CD4-positive, alpha-beta memory T cell (primary cell): ENCODE data around the gene AK8. TPM values are rescaled to one million over a fixed set of nuclear protein-coding genes. Genes with fewer than 3 reads are reported as not detected.

Source experiments
- CTCF ChIA-PET: fragments of 350-600 bp; sonication (Branson Sonifier 250); formaldehyde crosslinking; loops from one replicate; lab custom pipeline; 2021; ENCODE audit warnings: inconsistent platforms; ENCODE audit not compliant: partially characterized antibody; lab: Charles Lee
- POLR2A ChIA-PET: fragments of 350-600 bp; sonication (Branson Sonifier 250); formaldehyde crosslinking; loops from one replicate; lab custom pipeline; 2021; ENCODE audit not compliant: partially characterized antibody; lab: Charles Lee
- DNase-seq, 5 donors: peaks; one replicate each; pipeline versions ENCODE4 v3.0.0 to v3.0.0-alpha.2; 2020 to 2022; ENCODE audit warnings: mixed read lengths in 1 of 5
- H3K27ac ChIP-seq: one replicate; pipeline ENCODE4 v1.7.0; 2013; ENCODE audit warnings: low read depth, low read length
- H3K27me3 ChIP-seq: 2 replicates; pipeline ENCODE4 v1.7.0; 2013; ENCODE audit warnings: mild to moderate bottlenecking, low read length, moderate library complexity; ENCODE audit not compliant: insufficient read depth
- H3K36me3 ChIP-seq: 2 replicates; pipeline ENCODE4 v1.7.0; 2013; ENCODE audit warnings: mild to moderate bottlenecking, low read length, moderate library complexity; ENCODE audit not compliant: insufficient read depth
- H3K4me1 ChIP-seq: 2 replicates; pipeline ENCODE4 v1.7.0; 2013; ENCODE audit warnings: mild to moderate bottlenecking, low read length, moderate library complexity; ENCODE audit not compliant: insufficient read depth
- H3K4me3 ChIP-seq, 2 donors: one replicate each; pipeline ENCODE4 v1.7.0; 2013; ENCODE audit warnings: low read length in 2 of 2, mild to moderate bottlenecking in 1 of 2
- H3K9me3 ChIP-seq, 2 donors: one replicate each; pipeline ENCODE4 v1.7.0; 2013; ENCODE audit warnings: low read length in 2 of 2, control low read depth in 1 of 2; ENCODE audit not compliant: control insufficient read depth in 1 of 2
- H3K27ac Mint-ChIP-seq, 7 donors: one replicate each; pipeline ENCODE4 v1.8.0; 2020 to 2021; ENCODE audit warnings: mixed read lengths in 7 of 7, mild to moderate bottlenecking in 6 of 7, inconsistent platforms in 3 of 7, moderate library complexity in 3 of 7
- H3K27me3 Mint-ChIP-seq, 2 donors: one replicate each; pipeline ENCODE4 v1.8.0; 2020 to 2021; ENCODE audit warnings: mixed read lengths in 2 of 2
- H3K36me3 Mint-ChIP-seq, 2 donors: one replicate each; pipeline ENCODE4 v1.8.0; 2020 to 2021; ENCODE audit warnings: mixed read lengths in 2 of 2, inconsistent platforms in 1 of 2, mild to moderate bottlenecking in 1 of 2
- H3K4me1 Mint-ChIP-seq, 4 donors: one replicate each; pipeline ENCODE4 v1.8.0; 2020 to 2021; ENCODE audit warnings: mixed read lengths in 4 of 4, mild to moderate bottlenecking in 1 of 4
- H3K4me3 Mint-ChIP-seq, 8 donors: one replicate each; pipeline ENCODE4 v1.8.0; 2020 to 2021; ENCODE audit warnings: mixed read lengths in 8 of 8, mild to moderate bottlenecking in 7 of 8, moderate library complexity in 6 of 8, inconsistent platforms in 3 of 8
- H3K9me3 Mint-ChIP-seq, 8 donors: one replicate each; pipeline ENCODE4 v1.8.0; 2020 to 2021; ENCODE audit warnings: mixed read lengths in 8 of 8, mild to moderate bottlenecking in 5 of 8, inconsistent platforms in 3 of 8, moderate library complexity in 1 of 8
- intact Hi-C: fragments of 100-400 bp; cut with micrococcal nuclease; formaldehyde crosslinking; loops from one replicate; pipeline ENCODE4 v1.15.1; 2023
- polyA plus RNA-seq, 2 donors: library from polyadenylated mRNA; unstranded; fragments of 300-500 nt; fragmentation: Illumina TruSeq; gene quantifications; one replicate each; pipeline ENCODE4 v1.2.3, GENCODE V29; 2021
- total RNA-seq, 2 experiments: library from RNA; stranded (reverse); gene quantifications; one replicate each; pipeline ENCODE4 v1.2.3, GENCODE V29; 2021

Gene AK8
- total and polyA plus RNA-seq, 4 experiments from 2014 or later: 0.28 TPM; not detected in 3

- Mint-ChIP-seq H3K4me1 (no peaks in the 10 kb centered on the region), H3K36me3 (no peaks in the 10 kb centered on the region), H3K27me3 (peaks cover 19 to 27% of the 10 kb centered on the region in 2 donors), H3K9me3 (no peaks in the 10 kb centered on the region), H3K4me3 (no peak overlapping the region), H3K27ac (no peak overlapping the region)
- Histone ChIP-seq H3K4me1 (no peaks in the 10 kb centered on the region), H3K27me3 (no peaks in the 10 kb centered on the region), H3K36me3 (no peaks in the 10 kb centered on the region), H3K9me3 (no peaks in the 10 kb centered on the region), H3K27ac (no peak overlapping the region), H3K4me3 (no peak overlapping the region)
- CTCF ChIA-PET: no interaction called here
- no peak for DNase-seq
- POLR2A ChIA-PET: no interaction called here
- intact Hi-C loops: no loop called here
These were observed 52.0 kb downstream of the AK8 start for GRCh38 chr9:132826131-132826530.

- POLR2A ChIA-PET: no interaction called here
- Histone ChIP-seq H3K9me3 (no peaks in the 10 kb centered on the region), H3K4me3 (no peak overlapping the region), H3K36me3 (no peaks in the 10 kb centered on the region), H3K27ac (no peak overlapping the region), H3K27me3 (no peaks in the 10 kb centered on the region), H3K4me1 (no peaks in the 10 kb centered on the region)
- no peak for DNase-seq
- Mint-ChIP-seq H3K4me3 (no peak overlapping the region), H3K36me3 (no peaks in the 10 kb centered on the region), H3K27ac (no peak overlapping the region), H3K9me3 (no peaks in the 10 kb centered on the region), H3K4me1 (no peaks in the 10 kb centered on the region), H3K27me3 (peaks cover 19 to 30% of the 10 kb centered on the region in 2 donors)
- CTCF ChIA-PET: no interaction called here
- intact Hi-C loops: no loop called here
These were observed 52.7 kb downstream of the AK8 start for GRCh38 chr9:132825430-132825829.

GRCh38 chr9:132824951-132825350, 53.1 kb downstream of the AK8 start:
- Histone ChIP-seq H3K36me3 (no peaks in the 10 kb centered on the region), H3K27ac (no peak overlapping the region), H3K4me3 (no peak overlapping the region), H3K9me3 (no peaks in the 10 kb centered on the region), H3K4me1 (no peaks in the 10 kb centered on the region), H3K27me3 (no peaks in the 10 kb centered on the region)
- no peaks in the 10 kb centered on the region for H3K9me3 Mint-ChIP-seq
- intact Hi-C loops: no loop called here
- ChIA-PET CTCF (no interaction called here), POLR2A (no interaction called here)
- H3K27me3 Mint-ChIP-seq: peaks cover 17 to 29% of the 10 kb centered on the region in 2 donors
- H3K27ac Mint-ChIP-seq: no peak overlapping the region
- DNase-seq: no peak
- no peak overlapping the region for H3K4me3 Mint-ChIP-seq
- no peaks in the 10 kb centered on the region for H3K4me1 Mint-ChIP-seq
- no peaks in the 10 kb centered on the region for H3K36me3 Mint-ChIP-seq

- H3K27me3 ChIP-seq: no peaks in the 10 kb centered on the region
- POLR2A ChIA-PET: no interaction called here
- Mint-ChIP-seq H3K9me3 (no peaks in the 10 kb centered on the region), H3K27ac (no peak overlapping the region), H3K4me1 (no peaks in the 10 kb centered on the region), H3K36me3 (no peaks in the 10 kb centered on the region), H3K4me3 (no peak overlapping the region), H3K27me3 (peaks cover 20 to 29% of the 10 kb centered on the region in 2 donors)
- H3K9me3 ChIP-seq: no peaks in the 10 kb centered on the region
- no peak overlapping the region for H3K27ac ChIP-seq
- DNase-seq: no peak
- H3K4me1 ChIP-seq: no peaks in the 10 kb centered on the region
- CTCF ChIA-PET: no interaction called here
- no peak overlapping the region for H3K4me3 ChIP-seq
- H3K36me3 ChIP-seq: no peaks in the 10 kb centered on the region
- intact Hi-C loops: no loop called here
These were observed 53.9 kb downstream of the AK8 start for GRCh38 chr9:132824151-132824550.

GRCh38 chr9:132823370-132824145, 54.5 kb downstream of the AK8 start:
- no peak overlapping the region for H3K27ac Mint-ChIP-seq
- Histone ChIP-seq H3K36me3 (no peaks in the 10 kb centered on the region), H3K27ac (no peak overlapping the region), H3K27me3 (no peaks in the 10 kb centered on the region), H3K4me3 (no peak overlapping the region), H3K4me1 (no peaks in the 10 kb centered on the region), H3K9me3 (no peaks in the 10 kb centered on the region)
- DNase-seq: no peak
- H3K9me3 Mint-ChIP-seq: no peaks in the 10 kb centered on the region
- ChIA-PET POLR2A (no interaction called here), CTCF (no interaction called here)
- H3K36me3 Mint-ChIP-seq: no peaks in the 10 kb centered on the region
- intact Hi-C loops: no loop called here
- no peak overlapping the region for H3K4me3 Mint-ChIP-seq
- no peaks in the 10 kb centered on the region for H3K4me1 Mint-ChIP-seq
- H3K27me3 Mint-ChIP-seq: peaks cover 18 to 31% of the 10 kb centered on the region in 2 donors

- H3K27ac ChIP-seq: no peak overlapping the region
- H3K4me1 ChIP-seq: no peaks in the 10 kb centered on the region
- Mint-ChIP-seq H3K36me3 (no peaks in the 10 kb centered on the region), H3K27ac (no peak overlapping the region), H3K4me3 (no peak overlapping the region), H3K27me3 (peaks cover 34 to 39% of the 10 kb centered on the region in 2 donors), H3K9me3 (peaks cover 0 to 1% (median 0%) of the 10 kb centered on the region in 8 donors), H3K4me1 (no peaks in the 10 kb centered on the region)
- intact Hi-C loops: no loop called here
- no peaks in the 10 kb centered on the region for H3K36me3 ChIP-seq
- DNase-seq: no peak
- ChIA-PET POLR2A (no interaction called here), CTCF (interaction anchor here (0.7 kb wide), 1 partner anchor 658 kb away, joined by 6 read pairs; no protein-coding TSS in a partner anchor)
- H3K9me3 ChIP-seq: no peaks in the 10 kb centered on the region
- H3K4me3 ChIP-seq: no peak overlapping the region
- no peaks in the 10 kb centered on the region for H3K27me3 ChIP-seq
These were observed 57.7 kb downstream of the AK8 start for GRCh38 chr9:132820169-132820944.

GRCh38 chr9:132818588-132818987, 59.5 kb downstream of the AK8 start:
- Mint-ChIP-seq H3K27me3 (peaks cover 33 to 40% of the 10 kb centered on the region in 2 donors), H3K27ac (no peak overlapping the region), H3K4me1 (no peaks in the 10 kb centered on the region), H3K9me3 (peaks cover 0 to 1% (median 0%) of the 10 kb centered on the region in 8 donors), H3K4me3 (no peak overlapping the region), H3K36me3 (no peaks in the 10 kb centered on the region)
- Histone ChIP-seq H3K4me1 (no peaks in the 10 kb centered on the region), H3K36me3 (no peaks in the 10 kb centered on the region), H3K27me3 (no peaks in the 10 kb centered on the region), H3K4me3 (no peak overlapping the region), H3K27ac (no peak overlapping the region), H3K9me3 (no peaks in the 10 kb centered on the region)
- ChIA-PET CTCF (no interaction called here), POLR2A (no interaction called here)
- intact Hi-C loops: no loop called here
- DNase-seq: no peak
